ENCODE measurements around the gene DIP2B. TPM values are rescaled to one million over a fixed set of nuclear protein-coding genes. Genes with fewer than 3 reads are reported as not detected.

The DIP2B gene
- total RNA-seq, 1 experiment from 2014 or later: 30.2 TPM

- H3K9me3 ChIP-seq (ENCODE audit: control insufficient read depth, insufficient read depth, low read depth, low read length): no peaks in the 10 kb centered on the region
- intact Hi-C loops (cut with micrococcal nuclease; ENCODE audit: unreplicated experiment) (no loop called here), in situ Hi-C loops (cut with HindIII; ENCODE audit: low pct_unique_long_range_greater_than_20kb, low sequenced_read_pairs) (no loop called here)
- no peak overlapping the region for H3K4me3 ChIP-seq (ENCODE audit: low read depth in 2 of 2, low read length in 2 of 2)
- no peak overlapping the region for H3K27ac ChIP-seq (ENCODE audit: low read length)
- H3K4me1 ChIP-seq (ENCODE audit: control insufficient read depth, insufficient read depth, low read length): peaks cover 6% of the 10 kb centered on the region; the same call in 1 of the 2 replicates
- DNase-seq (ENCODE audit: low read depth, low spot score) (no peak), ATAC-seq (no peak)
- POLR2A ChIA-PET: no interaction called here
- no peaks in the 10 kb centered on the region for H3K27me3 ChIP-seq (ENCODE audit: control insufficient read depth, insufficient read depth, low read length)
- no peaks in the 10 kb centered on the region for H3K36me3 ChIP-seq (ENCODE audit: control insufficient read depth, insufficient read depth, low read length)
- TF ChIP-seq POLR2AphosphoS5 (IDR thresholded peaks at IDR 0.05; ENCODE audit: low read depth, low read length): no peak
- TF ChIP-seq, protein P1, sequence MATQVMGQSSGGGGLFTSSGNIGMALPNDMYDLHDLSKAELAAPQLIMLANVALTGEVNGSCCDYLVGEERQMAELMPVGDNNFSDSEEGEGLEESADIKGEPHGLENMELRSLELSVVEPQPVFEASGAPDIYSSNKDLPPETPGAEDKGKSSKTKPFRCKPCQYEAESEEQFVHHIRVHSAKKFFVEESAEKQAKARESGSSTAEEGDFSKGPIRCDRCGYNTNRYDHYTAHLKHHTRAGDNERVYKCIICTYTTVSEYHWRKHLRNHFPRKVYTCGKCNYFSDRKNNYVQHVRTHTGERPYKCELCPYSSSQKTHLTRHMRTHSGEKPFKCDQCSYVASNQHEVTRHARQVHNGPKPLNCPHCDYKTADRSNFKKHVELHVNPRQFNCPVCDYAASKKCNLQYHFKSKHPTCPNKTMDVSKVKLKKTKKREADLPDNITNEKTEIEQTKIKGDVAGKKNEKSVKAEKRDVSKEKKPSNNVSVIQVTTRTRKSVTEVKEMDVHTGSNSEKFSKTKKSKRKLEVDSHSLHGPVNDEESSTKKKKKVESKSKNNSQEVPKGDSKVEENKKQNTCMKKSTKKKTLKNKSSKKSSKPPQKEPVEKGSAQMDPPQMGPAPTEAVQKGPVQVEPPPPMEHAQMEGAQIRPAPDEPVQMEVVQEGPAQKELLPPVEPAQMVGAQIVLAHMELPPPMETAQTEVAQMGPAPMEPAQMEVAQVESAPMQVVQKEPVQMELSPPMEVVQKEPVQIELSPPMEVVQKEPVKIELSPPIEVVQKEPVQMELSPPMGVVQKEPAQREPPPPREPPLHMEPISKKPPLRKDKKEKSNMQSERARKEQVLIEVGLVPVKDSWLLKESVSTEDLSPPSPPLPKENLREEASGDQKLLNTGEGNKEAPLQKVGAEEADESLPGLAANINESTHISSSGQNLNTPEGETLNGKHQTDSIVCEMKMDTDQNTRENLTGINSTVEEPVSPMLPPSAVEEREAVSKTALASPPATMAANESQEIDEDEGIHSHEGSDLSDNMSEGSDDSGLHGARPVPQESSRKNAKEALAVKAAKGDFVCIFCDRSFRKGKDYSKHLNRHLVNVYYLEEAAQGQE (IDR thresholded peaks at IDR 0.05; ENCODE audit: insufficient read depth in 1 of 2, low read depth in 2 of 2, low read length in 1 of 2): no peak
- BruUV-seq (replicated peaks): no TSS peak
- CTCF ChIA-PET: interaction anchor here (0.7 kb wide), 1 partner anchor 11 kb away, joined by 3 read pairs; no protein-coding TSS in a partner anchor
These were observed 19.8 kb downstream of the DIP2B start for GRCh38 chr12:50524621-50525020.

GRCh38 chr12:50525422-50525821, 20.6 kb downstream of the DIP2B start:
- in situ Hi-C loops (cut with HindIII; ENCODE audit: low pct_unique_long_range_greater_than_20kb, low sequenced_read_pairs): no loop called here
- peaks cover 7% of the 10 kb centered on the region; the same call in 1 of the 2 replicates for H3K4me1 ChIP-seq (ENCODE audit: control insufficient read depth, insufficient read depth, low read length)
- H3K27me3 ChIP-seq (ENCODE audit: control insufficient read depth, insufficient read depth, low read length): no peaks in the 10 kb centered on the region
- H3K27ac ChIP-seq (ENCODE audit: low read length): no peak overlapping the region
- ChIA-PET CTCF (interaction anchor here (0.8 kb wide), 1 partner anchor 122 kb away, joined by 3 read pairs; no protein-coding TSS in a partner anchor), POLR2A (interaction anchor here (0.8 kb wide), 1 partner anchor 216 kb away, joined by 6 read pairs; no protein-coding TSS in a partner anchor)
- no peak overlapping the region for H3K4me3 ChIP-seq (ENCODE audit: low read depth in 2 of 2, low read length in 2 of 2)
- intact Hi-C loops (cut with micrococcal nuclease; ENCODE audit: unreplicated experiment): no loop called here
- no peaks in the 10 kb centered on the region for H3K9me3 ChIP-seq (ENCODE audit: control insufficient read depth, insufficient read depth, low read depth, low read length)
- no TSS peak for BruUV-seq (replicated peaks)
- ATAC-seq (no peak), DNase-seq (ENCODE audit: low read depth, low spot score) (no peak)
- TF ChIP-seq, protein P1 (IDR thresholded peaks at IDR 0.05; ENCODE audit: insufficient read depth in 1 of 2, low read depth in 2 of 2, low read length in 1 of 2): no peak
- TF ChIP-seq SIN3A (IDR thresholded peaks at IDR 0.05; ENCODE audit: borderline replicate concordance, insufficient read depth, low read depth, low read length) (no peak), CTCF (IDR thresholded peaks at IDR 0.05) (no peak), POLR2AphosphoS5 (IDR thresholded peaks at IDR 0.05; ENCODE audit: low read depth, low read length) (no peak)
- H3K36me3 ChIP-seq (ENCODE audit: control insufficient read depth, insufficient read depth, low read length): no peaks in the 10 kb centered on the region

Data from Panc1 (cell line).